Activated B cell treated with CpG ODN at 0.5 μM for 24 hours (primary cell): ENCODE data around the gene STPG1. TPM values are rescaled to one million over a fixed set of nuclear protein-coding genes. Genes with fewer than 3 reads are reported as not detected.
A peak's percentile ranks its signal among the peaks of the same experiment; 100 is the strongest.

Experiments used
- ATAC-seq: fragments of 200-7000 bp; cut with Tn5 transposase; one replicate; pipeline ENCODE4 v1.10.0; 2021; ENCODE audit warnings: low read depth, mild to moderate bottlenecking, moderate library complexity
- CTCF ChIA-PET: fragments of 350-600 bp; sonication (Branson Sonifier 250); formaldehyde crosslinking; loops from one replicate; lab custom pipeline; 2021; ENCODE audit warnings: antibody characterized with exemption; lab: Charles Lee
- POLR2A ChIA-PET: fragments of 350-600 bp; sonication (Branson Sonifier 250); formaldehyde crosslinking; loops from one replicate; lab custom pipeline; 2021; ENCODE audit warnings: antibody characterized with exemption; lab: Charles Lee
- DNase-seq: peaks from one replicate; pipeline ENCODE4 v3.0.0; 2022
- H3K27ac Mint-ChIP-seq: one replicate; pipeline ENCODE4 v1.8.0; 2020; ENCODE audit warnings: mixed read lengths
- H3K27me3 Mint-ChIP-seq: one replicate; pipeline ENCODE4 v1.8.0; 2021; ENCODE audit warnings: mixed read lengths
- H3K36me3 Mint-ChIP-seq: one replicate; pipeline ENCODE4 v1.8.0; 2021; ENCODE audit warnings: low read depth, mixed read lengths
- H3K4me1 Mint-ChIP-seq: one replicate; pipeline ENCODE4 v1.8.0; 2021; ENCODE audit warnings: mixed read lengths
- H3K4me3 Mint-ChIP-seq: one replicate; pipeline ENCODE4 v1.8.0; 2020; ENCODE audit warnings: mild to moderate bottlenecking, mixed read lengths
- H3K9me3 Mint-ChIP-seq: one replicate; pipeline ENCODE4 v1.8.0; 2020; ENCODE audit warnings: mixed read lengths
- CTCF ChIP-seq: fragments of 200-600 bp; IDR thresholded peaks from one replicate; pipeline ENCODE4 v1.8.0; 2022; ENCODE audit warnings: antibody characterized with exemption, mild to moderate bottlenecking
- intact Hi-C: fragments of 100-400 bp; cut with micrococcal nuclease; formaldehyde crosslinking; loops from one replicate; pipeline ENCODE4 v1.15.1; 2024
- total RNA-seq: library from RNA; stranded (reverse); gene quantifications from 2 replicates; pipeline ENCODE4 v1.2.3, GENCODE V29; 2022

The STPG1 gene
- total RNA-seq, 1 donor from 2014 or later: 7.4 TPM

GRCh38 chr1:24384251-24385090 lies 29.1 kb downstream of the STPG1 start:
- no peak for TF ChIP-seq CTCF
- ChIA-PET CTCF (interaction anchor here (1.3 to 4.1 kb wide), 5 partner anchors 8 to 234 kb away, joined by 5 to 20 read pairs (median 12); no protein-coding TSS in a partner anchor), POLR2A (interaction anchor here (0.8 kb wide), 1 partner anchor 156 kb away, joined by 3 read pairs; no protein-coding TSS in a partner anchor)
- H3K9me3 Mint-ChIP-seq: no peaks in the 10 kb centered on the region
- H3K27ac Mint-ChIP-seq: peak overlapping the region; percentile 81
- peaks cover 28% of the 10 kb centered on the region for H3K4me1 Mint-ChIP-seq
- H3K27me3 Mint-ChIP-seq: no peaks in the 10 kb centered on the region
- H3K4me3 Mint-ChIP-seq: peak overlapping the region; percentile 65
- ATAC-seq: peak; percentile 79
- intact Hi-C loops: loop anchor here (1.0 kb wide), 1 partner anchor 11 kb away; no protein-coding TSS in a partner anchor
- no peak for DNase-seq
- peaks cover 11% of the 10 kb centered on the region for H3K36me3 Mint-ChIP-seq

- no peak for DNase-seq
- Mint-ChIP-seq H3K27me3 (no peaks in the 10 kb centered on the region), H3K4me1 (peaks cover 28% of the 10 kb centered on the region), H3K4me3 (no peak overlapping the region), H3K36me3 (peaks cover 16% of the 10 kb centered on the region), H3K9me3 (no peaks in the 10 kb centered on the region), H3K27ac (no peak overlapping the region)
- ChIA-PET CTCF (interaction anchor here (2.7 to 4.1 kb wide), 2 partner anchors 9 to 204 kb away, joined by 8 to 17 read pairs; no protein-coding TSS in a partner anchor), POLR2A (interaction anchor here (0.6 kb wide), 1 partner anchor 453 kb away, joined by 11 read pairs; no protein-coding TSS in a partner anchor)
- no peak for ATAC-seq
- no peak for TF ChIP-seq CTCF
- intact Hi-C loops: no loop called here
Observed at GRCh38 chr1:24383381-24383940, 30.1 kb downstream of the STPG1 start.

GRCh38 chr1:24382165-24382577 lies 31.4 kb downstream of the STPG1 start:
- no peak overlapping the region for H3K4me3 Mint-ChIP-seq
- ATAC-seq (no peak), DNase-seq (no peak)
- H3K27me3 Mint-ChIP-seq: no peaks in the 10 kb centered on the region
- no peaks in the 10 kb centered on the region for H3K9me3 Mint-ChIP-seq
- ChIA-PET CTCF (interaction anchor here (1.2 to 4.1 kb wide), 3 partner anchors 9 to 183 kb away, joined by 3 to 17 read pairs (median 4); no protein-coding TSS in a partner anchor), POLR2A (no interaction called here)
- TF ChIP-seq CTCF: no peak
- intact Hi-C loops: no loop called here
- peaks cover 18% of the 10 kb centered on the region for H3K36me3 Mint-ChIP-seq
- H3K4me1 Mint-ChIP-seq: peaks cover 28% of the 10 kb centered on the region
- no peak overlapping the region for H3K27ac Mint-ChIP-seq

DNA sequence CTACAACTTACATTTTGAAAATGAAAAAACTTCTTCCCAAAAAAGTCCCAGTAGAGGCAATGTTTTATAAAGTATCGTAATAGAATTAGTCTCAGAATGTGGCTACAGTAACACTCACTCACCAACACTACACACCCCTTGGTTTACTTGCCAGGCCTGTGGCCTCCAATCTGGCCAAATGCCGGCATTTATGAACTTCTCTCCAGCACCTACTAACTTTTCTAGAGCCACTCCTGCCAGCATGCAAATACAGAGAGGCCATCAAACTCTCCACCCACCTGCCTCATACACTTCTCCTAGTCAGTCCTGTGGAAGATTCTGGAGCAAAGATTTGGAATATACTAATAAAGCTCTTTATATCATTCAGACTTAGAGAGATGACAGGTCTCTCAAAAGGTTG lies 32.3 kb downstream of the STPG1 start:
- DNase-seq (no peak), ATAC-seq (no peak)
- Mint-ChIP-seq H3K9me3 (no peaks in the 10 kb centered on the region), H3K27ac (no peak overlapping the region), H3K4me1 (peaks cover 25% of the 10 kb centered on the region), H3K4me3 (no peak overlapping the region), H3K27me3 (no peaks in the 10 kb centered on the region), H3K36me3 (peaks cover 19% of the 10 kb centered on the region)
- no peak for TF ChIP-seq CTCF
- ChIA-PET CTCF (interaction anchor here (2.0 to 4.1 kb wide), 2 partner anchors 8 to 11 kb away, joined by 4 to 17 read pairs; no protein-coding TSS in a partner anchor), POLR2A (interaction anchor here (0.6 to 1.0 kb wide), 2 partner anchors 10 to 231 kb away, joined by 3 to 6 read pairs; no protein-coding TSS in a partner anchor)
- intact Hi-C loops: no loop called here
